Effector memory CD4-positive, alpha-beta T cell (primary cell): ENCODE data around the gene MCTS1.
"Not testable (repeated sequence)": the region's sequence is repeated elsewhere in the genome, so short reads cannot be mapped to it uniquely, and the experiment has no call there.

Experiments
- DNase-seq, 3 donors: peaks; one replicate each; pipeline ENCODE4 v3.0.0-alpha.2; 2020
- H3K27ac ChIP-seq: 2 replicates; pipeline ENCODE4 v1.7.0; 2013; ENCODE audit warnings: mild to moderate bottlenecking, low read length, moderate library complexity; ENCODE audit not compliant: insufficient read depth, poor library complexity, severe bottlenecking
- H3K27me3 ChIP-seq: replicated peaks from 2 replicates; pipeline ENCODE4 v1.7.0; 2013; ENCODE audit warnings: mild to moderate bottlenecking, low read length; ENCODE audit not compliant: insufficient read depth, control insufficient read depth, poor library complexity, severe bottlenecking
- H3K36me3 ChIP-seq: 2 replicates; pipeline ENCODE4 v1.7.0; 2013; ENCODE audit warnings: mild to moderate bottlenecking, low read length, moderate library complexity; ENCODE audit not compliant: control insufficient read depth, insufficient read depth
- H3K4me1 ChIP-seq: 2 replicates; pipeline ENCODE4 v1.7.0; 2013; ENCODE audit warnings: low read length, mild to moderate bottlenecking; ENCODE audit not compliant: control insufficient read depth, insufficient read depth, poor library complexity, severe bottlenecking
- H3K4me3 ChIP-seq: 2 replicates; pipeline ENCODE4 v1.7.0; 2013; ENCODE audit warnings: low read length, low read depth, mild to moderate bottlenecking; ENCODE audit not compliant: insufficient read depth, poor library complexity, severe bottlenecking
- H3K9me3 ChIP-seq: 2 replicates; pipeline ENCODE4 v1.7.0; 2013; ENCODE audit warnings: mild to moderate bottlenecking, low read length, moderate library complexity; ENCODE audit not compliant: control insufficient read depth

The MCTS1 gene

GRCh38 chrX:120625371-120625770, 21.5 kb downstream of the MCTS1 start:
- H3K27ac ChIP-seq: no peak overlapping the region
- H3K4me1 ChIP-seq: no peaks in the 10 kb centered on the region
- H3K4me3 ChIP-seq: no peak overlapping the region
- DNase-seq: no peak
- H3K9me3 ChIP-seq: no peaks in the 10 kb centered on the region
- no peaks in the 10 kb centered on the region for H3K36me3 ChIP-seq
- H3K27me3 ChIP-seq: no peaks in the 10 kb centered on the region

GRCh38 chrX:120629667-120630537, 26.0 kb downstream of the MCTS1 start, which contains the start of gene C1GALT1C1:
Gene C1GALT1C1 (minus strand): TSS chrX:120630054. CDS start chrX:120627166, 2,888 bp downstream.
- Histone ChIP-seq H3K4me3 (peak within 1 kb of the TSS; percentile 57), H3K27me3 (no peaks in the 10 kb centered on the region), H3K4me1 (no peaks in the 10 kb centered on the region), H3K9me3 (no peaks in the 10 kb centered on the region), H3K36me3 (no peaks in the 10 kb centered on the region), H3K27ac (peak within 1 kb of the TSS; percentile 86)
- peak; percentile 83 to 88 (median 86) for DNase-seq

- no peak for DNase-seq
- Histone ChIP-seq H3K36me3 (no peaks in the 10 kb centered on the region), H3K4me1 (no peaks in the 10 kb centered on the region), H3K27me3 (no peaks in the 10 kb centered on the region), H3K9me3 (no peaks in the 10 kb centered on the region), H3K27ac (no peak overlapping the region), H3K4me3 (no peak overlapping the region)
These were observed 34.7 kb downstream of the MCTS1 start for GRCh38 chrX:120638619-120639018.

GRCh38 chrX:120642871-120643270, 39.0 kb downstream of the MCTS1 start:
- no peak for DNase-seq
- H3K27ac ChIP-seq: no peak overlapping the region
- H3K4me3 ChIP-seq: no peak overlapping the region
- H3K9me3 ChIP-seq: no peaks in the 10 kb centered on the region
- no peaks in the 10 kb centered on the region for H3K4me1 ChIP-seq
- H3K36me3 ChIP-seq: no peaks in the 10 kb centered on the region
- no peaks in the 10 kb centered on the region for H3K27me3 ChIP-seq

GRCh38 chrX:120647127-120647526, 43.2 kb downstream of the MCTS1 start:
- H3K4me1 ChIP-seq: no peaks in the 10 kb centered on the region
- H3K27me3 ChIP-seq: no peaks in the 10 kb centered on the region
- no peak for DNase-seq
- H3K4me3 ChIP-seq: no peak overlapping the region
- H3K36me3 ChIP-seq: no peaks in the 10 kb centered on the region
- no peaks in the 10 kb centered on the region for H3K9me3 ChIP-seq
- no peak overlapping the region for H3K27ac ChIP-seq

- DNase-seq, H3K4me1 ChIP-seq: not testable (repeated sequence)
These were observed 48.4 kb downstream of the MCTS1 start for GRCh38 chrX:120652256-120652655.

GRCh38 chrX:120653000-120653399, 49.1 kb downstream of the MCTS1 start:
- no peak for DNase-seq
- no peak overlapping the region for H3K27ac ChIP-seq
- H3K36me3 ChIP-seq: no peaks in the 10 kb centered on the region
- H3K27me3 ChIP-seq: no peaks in the 10 kb centered on the region
- H3K4me1 ChIP-seq: no peaks in the 10 kb centered on the region
- no peaks in the 10 kb centered on the region for H3K9me3 ChIP-seq
- H3K4me3 ChIP-seq: no peak overlapping the region

More at GRCh38 chrX:120652256-120652655, 48.4 kb downstream of the MCTS1 start:
- H3K4me3 ChIP-seq, H3K27me3 ChIP-seq, H3K36me3 ChIP-seq, H3K27ac ChIP-seq, H3K9me3 ChIP-seq: not testable (repeated sequence)

GRCh38 chrX:120660637-120661036, 56.7 kb downstream of the MCTS1 start:
- no peaks in the 10 kb centered on the region for H3K9me3 ChIP-seq
- no peaks in the 10 kb centered on the region for H3K27me3 ChIP-seq
- no peak overlapping the region for H3K27ac ChIP-seq
- no peak overlapping the region for H3K4me3 ChIP-seq
- no peak for DNase-seq
- H3K36me3 ChIP-seq: no peaks in the 10 kb centered on the region
- H3K4me1 ChIP-seq: no peaks in the 10 kb centered on the region
